Epidermal melanocyte (primary cell): ENCODE measurements around the gene OLFML2B.
"Not testable (repeated sequence)": the region's sequence is repeated elsewhere in the genome, so short reads cannot be mapped to it uniquely, and the experiment has no call there.

Experiments
- DNase-seq: peaks from one replicate; pipeline ENCODE4 v3.0.0; 2011; ENCODE audit warnings: low spot score; ENCODE audit not compliant: insufficient read length

The OLFML2B gene

DNA sequence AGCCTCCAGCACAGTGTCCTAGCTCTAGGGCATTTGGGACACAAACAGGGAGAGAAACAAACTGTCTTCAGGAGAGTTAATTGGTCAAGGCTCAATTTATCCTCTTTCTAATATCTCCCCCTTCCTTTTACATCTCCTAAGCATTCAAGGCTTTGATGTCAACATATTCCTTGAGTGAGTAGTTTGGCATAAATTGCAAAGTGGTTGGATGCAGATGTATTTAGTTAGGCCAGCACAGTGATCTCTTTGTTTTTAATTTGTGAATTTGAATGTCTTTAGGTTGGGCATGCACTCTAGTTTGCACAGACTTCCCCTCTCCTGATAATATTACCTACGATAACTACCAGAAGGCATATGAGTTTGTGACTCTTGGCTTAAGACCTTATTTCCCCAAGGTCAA is 12.5 kb upstream of the OLFML2B start:
- DNase-seq = no peak

DNA sequence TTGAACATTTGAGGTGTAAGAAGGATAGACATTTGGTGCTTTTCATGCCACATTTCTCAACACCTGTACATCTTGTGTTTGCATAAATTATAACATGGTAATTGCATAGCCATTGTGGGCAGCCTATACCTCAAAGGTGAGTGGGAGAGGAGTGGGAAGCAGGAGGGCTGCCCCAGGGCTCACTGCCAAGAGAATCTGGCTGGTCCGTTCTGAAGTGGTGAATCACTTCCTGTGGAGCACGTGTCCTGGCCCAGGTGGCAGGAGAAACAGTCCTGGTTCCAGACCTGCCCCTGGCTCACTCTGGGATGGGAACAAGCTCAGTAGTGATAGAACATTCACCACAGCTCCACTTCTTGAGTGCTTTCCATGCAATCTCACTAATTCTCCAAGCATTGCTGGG is 11.6 kb upstream of the OLFML2B start:
- DNase-seq = no peak

DNA sequence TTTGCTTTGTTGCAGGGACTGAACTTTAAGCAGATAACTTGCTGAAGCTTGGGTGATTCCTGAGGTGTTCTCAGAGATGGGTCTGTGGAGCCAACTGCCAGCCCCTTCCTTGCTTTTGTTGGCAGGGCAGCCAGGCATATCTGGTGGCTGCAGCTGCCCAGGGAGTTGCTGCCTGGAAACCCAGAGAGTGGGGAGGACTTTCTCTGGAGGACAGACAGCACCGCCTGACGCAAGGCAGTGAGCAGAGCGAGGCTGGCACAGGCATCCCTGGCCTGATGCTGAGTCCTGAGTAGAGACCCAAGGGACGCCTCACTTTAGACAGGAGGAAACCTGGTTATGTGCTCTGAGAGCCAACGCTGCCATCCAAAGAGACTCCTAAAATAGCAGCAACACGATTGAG is 9.8 kb upstream of the OLFML2B start:
- DNase-seq = no peak

DNA sequence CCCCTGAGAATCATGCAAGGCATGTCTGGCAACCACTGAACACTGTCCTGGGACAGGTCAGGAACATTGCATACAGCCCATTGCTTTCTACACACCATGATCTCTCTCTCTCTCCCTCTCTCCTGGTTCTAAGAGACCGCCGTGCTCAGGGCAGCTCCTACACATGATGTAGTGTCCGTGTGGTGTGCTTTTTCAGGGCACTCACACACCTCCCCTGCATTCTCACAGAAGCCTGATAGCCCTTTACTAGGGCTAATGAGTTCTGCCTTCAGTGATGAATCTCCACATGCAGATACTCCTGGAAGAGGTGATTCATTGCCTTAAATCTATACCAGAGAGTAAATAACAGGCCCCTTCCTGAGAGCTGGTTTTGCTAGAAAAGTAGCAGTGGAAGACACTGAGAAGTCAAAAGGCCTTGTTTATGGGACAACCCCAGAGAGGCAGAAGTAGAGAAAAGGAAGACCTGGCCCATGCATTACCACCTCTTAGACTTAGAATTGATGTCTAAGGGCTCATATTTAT is 7.2 kb upstream of the OLFML2B start:
- no peak for DNase-seq

DNA sequence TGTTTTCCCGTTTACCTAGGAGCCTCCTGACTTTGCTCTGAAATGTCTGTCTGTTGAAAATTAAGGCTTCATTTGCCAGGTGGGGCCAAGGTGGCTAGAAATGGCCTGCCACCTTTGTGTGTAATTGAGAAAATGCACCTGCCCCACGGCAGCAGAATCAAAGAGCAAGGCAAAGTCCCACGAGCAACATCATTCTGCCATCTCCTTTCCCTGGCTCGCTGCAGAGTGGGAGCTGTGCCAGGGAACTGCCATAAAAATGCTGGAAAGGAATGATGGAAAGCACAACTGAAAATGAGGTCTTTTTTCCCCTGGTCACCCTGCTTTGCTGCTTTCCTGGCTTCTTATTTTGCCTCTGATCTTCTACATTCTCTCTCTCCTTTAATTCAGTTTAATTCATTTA is 5.5 kb upstream of the OLFML2B start:
- no peak for DNase-seq

DNA sequence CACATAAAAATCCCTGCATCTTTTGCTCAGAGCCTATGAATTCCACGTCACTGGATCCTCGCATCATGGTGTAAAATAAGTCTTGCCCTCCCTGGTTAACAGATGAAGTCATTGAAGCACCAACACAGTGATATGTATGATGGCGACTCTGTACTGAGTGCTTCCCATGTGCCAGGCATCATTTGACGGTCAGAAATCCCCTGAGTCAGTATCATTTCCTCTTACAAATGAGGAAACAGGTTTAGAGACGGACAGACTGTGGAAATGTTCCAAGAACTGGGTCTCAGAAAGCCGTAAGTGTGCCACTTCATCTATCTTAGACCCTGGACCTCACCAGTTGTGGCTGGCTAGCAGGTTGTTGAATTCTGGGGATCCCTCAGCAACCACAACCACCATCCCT is 5.1 kb upstream of the OLFML2B start:
- no peak for DNase-seq

DNA sequence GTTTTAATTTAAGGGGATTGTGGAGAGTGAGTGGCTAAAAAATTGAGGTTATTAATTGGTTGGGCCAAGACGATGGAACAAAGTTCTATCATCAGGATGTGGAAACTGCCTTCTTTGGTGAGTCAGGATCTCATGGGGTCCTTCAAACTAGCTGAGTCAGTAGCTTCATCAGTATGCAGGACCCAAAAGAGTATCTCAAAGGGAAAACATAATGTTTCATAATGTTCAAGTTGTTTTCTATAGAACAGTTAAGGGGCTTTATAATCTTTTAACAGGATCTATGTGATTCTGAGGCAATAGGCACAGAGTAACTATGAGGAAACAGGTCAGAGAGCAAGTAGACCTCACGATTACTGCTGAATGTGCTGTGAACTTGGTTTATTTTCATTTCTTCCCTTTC is 3.2 kb upstream of the OLFML2B start:
- DNase-seq = no peak

DNA sequence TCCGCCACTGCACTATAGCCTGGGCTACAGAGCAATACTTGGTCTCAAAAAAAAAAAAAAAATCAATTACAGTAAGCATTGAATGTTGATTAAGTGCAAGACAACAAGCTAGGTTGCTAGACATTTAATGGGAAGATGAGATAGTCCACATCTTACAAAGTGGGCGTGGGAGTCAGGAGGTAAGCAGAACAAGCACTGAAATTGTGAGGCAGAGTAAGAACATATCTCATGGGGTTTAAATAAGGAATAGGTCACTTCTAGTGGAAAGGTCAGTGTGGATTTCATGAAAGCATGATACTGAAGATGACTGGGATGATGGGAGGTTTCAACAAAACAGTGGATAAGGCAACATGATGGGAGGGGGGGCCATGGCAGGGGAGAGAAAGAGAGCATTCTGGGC is 1.9 kb upstream of the OLFML2B start:
- DNase-seq = no peak

DNA sequence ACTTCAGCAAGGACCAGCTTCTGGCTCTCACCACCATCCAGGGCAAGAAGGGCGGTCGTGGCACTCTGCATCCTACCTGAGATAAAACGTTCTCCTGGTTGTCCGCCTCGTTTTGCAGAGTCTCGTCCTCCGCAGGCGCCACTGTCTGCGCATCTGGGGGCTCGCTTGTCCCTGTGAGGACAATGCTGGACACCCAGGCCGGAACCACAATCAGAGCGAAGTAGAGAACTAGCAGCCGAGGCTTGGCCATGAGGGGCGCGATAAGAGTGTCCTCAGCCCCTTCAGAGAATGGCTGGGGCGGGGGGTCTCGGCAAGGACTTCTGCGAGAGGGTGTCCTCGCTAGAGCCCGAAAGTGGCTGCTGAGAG is 505 bp downstream of the OLFML2B start:
- DNase-seq = no peak

DNA sequence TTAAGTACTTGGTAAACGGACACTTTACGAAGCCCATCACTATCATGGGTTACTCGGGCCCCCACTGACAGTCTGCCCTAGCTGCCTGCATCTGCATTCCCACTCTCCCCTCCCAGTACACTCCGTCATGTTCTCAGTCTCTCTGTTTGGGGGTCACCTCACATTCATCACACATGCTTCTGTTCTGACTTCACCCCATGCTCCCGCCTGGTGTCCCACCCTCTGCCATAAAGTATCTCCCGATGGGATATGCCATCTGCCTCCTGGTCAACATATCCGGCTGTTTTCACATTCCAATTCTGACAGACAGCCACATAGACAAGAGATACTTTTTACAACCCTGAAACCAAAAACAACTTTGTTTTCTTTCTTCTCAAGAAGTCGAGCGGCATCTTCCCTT is 1.0 kb downstream of the OLFML2B start:
- no peak for DNase-seq

DNA sequence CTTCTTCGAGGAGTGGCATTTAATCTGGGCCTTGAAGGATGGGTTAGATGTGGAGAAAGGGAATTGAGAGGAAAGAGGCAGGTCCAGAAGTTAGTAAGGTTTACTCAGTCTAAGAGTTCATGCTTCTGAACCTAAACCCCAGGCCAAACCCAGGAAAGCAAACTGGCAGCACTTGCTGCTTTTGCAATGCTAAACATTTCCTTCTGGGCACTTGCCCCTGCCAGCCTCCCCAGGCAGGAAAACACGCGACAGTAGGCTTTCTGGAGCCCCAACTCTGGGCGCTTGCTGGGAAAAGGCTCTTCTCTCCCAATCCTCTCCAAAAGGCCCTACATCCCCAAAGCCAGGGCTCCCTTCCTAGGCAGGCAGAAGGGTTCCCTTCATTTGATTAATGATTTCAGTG is 2.5 kb downstream of the OLFML2B start:
- no peak for DNase-seq

DNA sequence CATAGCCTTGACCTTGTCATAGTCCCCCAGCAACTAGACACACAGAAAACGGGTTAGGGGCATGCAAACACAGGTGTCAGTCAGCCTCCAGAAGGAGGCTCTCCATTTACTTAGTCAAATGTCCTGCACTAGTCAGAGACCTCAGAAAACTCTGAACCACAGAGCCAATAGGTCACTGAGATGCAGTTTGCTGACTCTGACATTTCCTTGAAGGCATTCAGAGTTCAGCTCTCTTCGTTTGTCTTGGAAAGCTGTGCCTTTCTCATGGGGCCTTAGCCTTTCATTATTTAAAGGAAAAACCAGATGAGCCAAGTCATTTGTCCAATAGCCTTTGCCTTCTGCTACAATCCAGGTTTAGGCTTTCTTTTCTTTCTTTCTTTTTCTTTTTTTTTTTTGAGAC is 3.5 kb downstream of the OLFML2B start:
- no peak for DNase-seq

DNA sequence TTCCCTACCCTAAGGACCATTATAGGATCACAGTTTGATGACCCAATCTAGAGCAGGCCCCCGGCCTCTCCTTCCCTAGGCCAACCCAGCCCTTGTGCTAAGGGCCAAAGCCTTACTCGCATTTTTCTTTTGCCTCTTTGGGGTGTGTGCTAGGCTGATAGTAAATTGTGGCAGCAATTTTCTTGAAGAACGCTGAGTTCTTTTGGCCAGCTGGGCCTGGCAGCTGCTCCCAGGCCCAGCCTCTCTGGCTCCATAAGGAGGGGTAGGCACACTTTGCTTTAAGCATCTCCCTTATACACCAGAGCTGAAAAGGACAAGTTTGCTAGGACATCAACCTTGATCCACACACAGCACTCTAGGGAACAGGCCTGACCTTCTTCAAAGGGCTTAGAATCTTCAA is 4.2 kb downstream of the OLFML2B start:
- no peak for DNase-seq

DNA sequence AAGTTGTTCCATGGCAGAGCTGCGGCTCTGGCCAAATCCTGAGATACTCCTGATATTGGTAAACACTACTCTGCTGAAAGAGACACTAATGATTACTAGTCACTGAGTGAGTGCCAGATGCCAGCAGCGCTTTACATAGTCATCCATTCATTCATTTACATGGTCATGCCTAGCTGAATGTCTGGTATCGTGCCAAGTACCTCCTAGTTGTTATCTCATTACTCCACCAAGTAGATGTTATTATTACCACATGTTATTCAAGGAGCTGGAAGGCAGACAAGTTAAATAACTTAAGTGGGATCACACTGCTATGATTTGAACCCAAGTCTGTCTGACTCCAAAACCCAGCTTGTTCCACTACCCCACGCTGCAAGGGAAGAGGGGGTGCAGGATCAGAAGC is 4.7 kb downstream of the OLFML2B start:
- DNase-seq = no peak

DNA sequence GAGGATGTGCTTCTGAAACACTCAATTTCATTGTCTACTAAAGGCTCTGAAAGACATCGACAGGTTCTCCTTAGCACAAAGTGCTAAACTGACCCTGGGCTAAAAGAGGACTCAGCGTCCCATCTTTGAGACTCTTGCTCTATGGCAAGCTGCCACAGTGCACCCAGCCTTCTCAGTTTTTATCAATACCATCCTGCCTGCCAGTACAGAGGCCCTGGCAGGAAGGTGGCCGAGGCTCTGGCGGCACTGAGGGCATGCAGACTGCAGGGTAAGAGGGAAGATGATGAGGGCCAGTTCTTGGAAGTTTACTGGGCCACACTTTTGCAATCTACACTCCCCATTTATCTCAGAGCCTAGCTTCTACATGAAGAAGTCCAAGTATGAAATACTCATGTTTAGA is 5.3 kb downstream of the OLFML2B start:
- DNase-seq = no peak

DNA sequence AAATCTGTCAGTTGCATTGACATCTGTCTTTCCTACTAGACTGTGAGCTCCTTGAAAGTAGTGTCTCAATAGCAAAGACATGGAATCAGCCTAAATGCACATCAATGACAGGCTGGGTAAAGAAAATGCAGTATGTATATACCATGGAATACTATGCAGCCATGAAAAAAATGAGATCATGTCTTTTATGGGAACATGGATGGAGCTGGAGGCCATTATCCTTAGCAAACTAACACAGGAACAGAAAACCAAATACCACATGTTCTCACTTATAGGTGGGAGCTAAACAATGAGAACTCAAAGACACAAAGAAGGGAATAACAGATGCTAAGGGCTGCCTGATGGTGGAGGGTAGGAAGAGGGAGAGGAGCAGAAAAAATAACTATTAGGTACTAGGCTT is 5.9 kb downstream of the OLFML2B start:
- DNase-seq = not testable (repeated sequence)

DNA sequence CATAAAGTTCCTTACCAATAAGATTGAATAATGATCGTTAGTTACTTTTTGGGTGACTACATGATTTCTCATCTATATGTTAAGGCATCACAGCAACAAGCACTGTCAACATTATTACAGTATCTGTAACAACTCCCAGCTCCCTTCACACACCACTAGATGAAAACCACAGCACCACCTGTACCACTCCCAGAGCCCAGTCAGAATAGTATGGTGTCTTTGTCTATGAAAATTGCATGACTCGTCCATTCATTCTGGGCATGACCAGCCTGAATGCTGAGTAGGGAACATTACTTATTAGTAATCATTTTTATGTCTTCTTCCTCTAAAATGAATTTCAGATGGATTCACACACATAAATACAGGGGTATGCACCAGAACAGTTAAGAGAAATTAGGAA is 7.0 kb downstream of the OLFML2B start:
- no peak for DNase-seq

DNA sequence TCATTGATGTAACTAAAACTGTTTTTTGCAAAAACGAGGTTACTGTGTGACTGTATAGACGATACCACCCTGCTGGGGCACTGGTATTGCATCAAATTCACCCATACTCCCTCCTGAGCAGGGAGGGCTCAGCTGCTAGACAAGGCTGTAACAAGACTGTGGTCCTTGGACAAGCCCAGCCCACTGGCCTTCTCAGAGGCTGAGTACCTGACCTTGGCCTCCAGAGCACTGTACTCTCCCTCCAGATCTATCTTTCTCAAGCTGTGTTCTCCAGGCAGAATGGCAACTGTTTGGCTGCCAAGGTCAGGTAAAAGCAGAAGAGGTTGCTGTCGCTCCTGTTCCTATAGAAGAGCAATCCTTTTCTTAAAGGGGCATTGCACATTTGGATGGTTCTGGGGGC is 8.5 kb downstream of the OLFML2B start:
- no peak for DNase-seq

DNA sequence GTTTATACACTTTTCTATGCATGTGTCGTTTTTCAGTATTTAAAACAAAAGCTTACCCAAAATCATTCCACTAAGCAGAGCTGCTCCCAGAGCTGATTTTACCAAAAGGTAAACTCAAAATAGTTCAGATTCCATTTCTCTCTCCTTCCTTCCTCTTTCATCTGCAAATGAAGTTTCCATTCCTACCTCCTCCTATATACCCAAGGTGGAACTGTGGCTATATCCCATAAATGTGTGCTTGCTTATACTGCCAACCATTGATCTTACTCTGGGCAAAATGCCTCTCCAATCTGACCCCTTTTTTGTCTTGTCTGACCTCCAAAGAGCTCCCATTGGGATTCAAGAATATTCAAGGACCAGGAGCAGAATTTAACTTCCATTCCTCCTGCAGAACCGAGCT is 9.5 kb downstream of the OLFML2B start:
- no peak for DNase-seq

DNA sequence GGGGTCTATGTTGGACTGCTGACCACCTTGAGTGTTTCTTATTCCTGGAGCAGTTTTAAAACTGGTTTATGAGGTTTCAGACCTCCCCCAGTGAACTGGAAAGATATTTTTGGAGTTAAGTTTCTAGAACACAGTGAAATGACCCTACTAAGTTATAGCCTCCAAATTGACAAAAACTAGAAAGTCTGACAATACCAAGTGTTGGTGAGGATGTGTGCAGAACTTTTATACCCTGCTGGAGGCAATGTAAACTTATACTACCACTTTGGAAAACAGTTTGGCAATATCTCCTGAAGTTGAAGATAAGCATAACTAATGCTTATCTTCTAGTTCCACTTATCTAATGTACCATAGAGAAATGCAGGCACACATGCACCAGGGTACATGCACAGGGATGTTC is 10.4 kb downstream of the OLFML2B start:
- DNase-seq = no peak

DNA sequence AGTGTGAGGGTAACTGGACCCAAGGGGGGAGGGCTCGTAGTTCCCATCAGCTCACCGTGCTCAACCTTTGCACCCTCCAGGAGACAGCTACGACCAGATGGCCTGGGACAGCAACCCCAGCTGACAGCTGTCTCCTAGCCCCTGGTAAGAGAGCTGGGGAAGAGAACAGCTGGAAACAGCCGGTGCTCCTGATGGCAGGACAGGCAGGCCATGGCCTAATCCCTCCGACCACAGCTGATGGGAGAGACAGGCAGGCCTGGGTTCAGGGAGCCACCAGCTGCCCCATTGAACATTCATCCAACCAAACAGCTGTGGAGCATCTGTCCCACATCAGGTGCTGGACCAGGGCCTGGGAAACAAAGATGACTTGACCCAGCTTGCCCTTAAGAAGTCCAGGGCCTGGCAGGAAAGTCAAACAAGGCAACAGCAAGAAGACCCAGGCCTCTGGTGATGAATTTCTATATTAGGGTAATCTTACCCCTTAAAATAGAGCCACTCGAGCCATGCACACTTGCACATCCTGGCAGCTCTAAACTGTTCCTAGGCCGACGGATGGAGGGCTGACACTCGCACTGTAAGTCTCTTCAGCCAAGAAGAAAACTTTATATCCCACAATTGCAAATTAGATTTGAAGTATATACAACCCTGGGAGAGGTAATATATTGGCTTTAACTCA is 12.2 kb downstream of the OLFML2B start:
- no peak for DNase-seq

DNA sequence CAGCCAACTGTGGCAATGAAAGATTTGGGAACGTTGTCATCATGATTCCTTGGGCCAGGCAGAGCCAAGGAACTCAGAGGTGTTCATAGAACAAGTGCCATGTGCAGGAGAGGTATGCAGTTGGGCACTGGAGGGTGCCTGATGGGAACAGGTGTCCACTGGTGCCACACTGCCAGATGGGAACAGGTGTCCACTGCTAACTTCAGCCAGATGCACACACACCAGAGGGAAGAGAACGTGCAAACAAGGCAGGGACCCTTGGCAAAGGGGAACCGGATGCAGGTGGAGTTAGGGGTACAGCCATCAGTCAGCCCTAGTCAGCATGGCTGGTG is 13.5 kb downstream of the OLFML2B start:
- DNase-seq = no peak

DNA sequence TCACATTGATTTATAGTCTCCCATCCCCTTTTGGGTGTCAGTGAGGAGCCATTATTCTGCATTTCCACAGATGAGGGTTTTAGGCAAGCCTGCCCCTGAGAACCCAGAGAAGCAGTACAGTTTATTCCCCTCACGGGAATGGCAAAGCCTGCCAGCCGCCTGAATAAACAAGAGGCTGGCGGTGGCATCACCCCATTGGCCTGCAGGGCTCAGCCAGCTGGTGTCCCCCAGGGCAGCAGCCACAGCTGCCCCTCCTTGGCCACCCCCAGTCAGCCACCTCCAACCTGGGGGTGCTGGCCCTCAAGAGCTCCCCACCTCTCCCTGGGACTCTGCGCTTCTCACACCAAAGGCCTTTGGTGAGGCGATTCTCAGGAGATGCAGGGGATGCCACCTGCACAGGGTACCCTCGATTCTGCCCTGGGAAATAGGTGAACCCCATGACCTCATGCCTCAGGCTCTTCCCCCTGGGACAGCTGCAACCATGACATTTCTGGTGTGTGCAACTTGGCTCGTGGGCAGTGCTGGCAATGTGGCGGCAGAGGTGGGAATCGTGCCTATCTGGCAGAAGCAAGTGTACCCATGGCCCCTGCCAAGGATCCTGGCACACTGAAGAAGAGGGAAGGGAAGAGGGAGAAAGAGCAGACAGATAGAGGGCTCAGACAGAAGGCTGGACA is 14.0 kb downstream of the OLFML2B start:
- no peak for DNase-seq

DNA sequence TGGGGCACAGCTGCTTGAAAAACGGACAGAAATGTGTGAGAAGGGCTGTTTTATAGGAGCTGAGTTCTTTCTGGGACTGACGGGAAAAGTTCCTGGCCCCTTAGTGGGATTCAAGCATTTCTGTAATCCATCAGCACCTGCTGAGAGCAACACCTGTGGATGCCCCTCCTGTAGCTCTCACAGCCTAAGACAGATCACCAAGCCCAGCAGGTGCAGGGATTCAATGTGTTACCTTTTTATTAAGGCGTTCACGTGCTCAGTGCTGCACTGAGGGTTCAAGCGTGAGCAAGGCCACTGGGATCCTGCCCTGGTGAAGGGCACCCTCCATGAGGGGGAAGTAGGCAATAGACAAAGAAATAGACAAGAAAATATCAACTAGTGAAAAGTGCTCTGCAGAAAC is 14.9 kb downstream of the OLFML2B start:
- DNase-seq = no peak
